Endothelial cell (in vitro differentiated cells): ENCODE data around the gene TMEM243. TPM values are rescaled to one million over a fixed set of nuclear protein-coding genes. Genes with fewer than 3 reads are reported as not detected.
"Not testable (repeated sequence)": the region's sequence is repeated elsewhere in the genome, so short reads cannot be mapped to it uniquely, and the experiment has no call there.

Experiments used
- DNase-seq: peaks from one replicate; pipeline ENCODE4 v3.0.0; 2021; ENCODE audit warnings: low spot score
- H3K27ac Mint-ChIP-seq: one replicate; pipeline ENCODE4 v1.8.0; 2021; ENCODE audit warnings: mixed read lengths, inconsistent platforms; ENCODE audit not compliant: unreplicated experiment
- H3K27me3 Mint-ChIP-seq: one replicate; pipeline ENCODE4 v1.8.0; 2021; ENCODE audit warnings: mild to moderate bottlenecking, moderate library complexity, mixed read lengths, inconsistent platforms; ENCODE audit not compliant: unreplicated experiment
- H3K36me3 Mint-ChIP-seq: one replicate; pipeline ENCODE4 v1.8.0; 2021; ENCODE audit warnings: mild to moderate bottlenecking, low read depth, mixed read lengths, inconsistent platforms; ENCODE audit not compliant: unreplicated experiment
- H3K4me1 Mint-ChIP-seq: one replicate; pipeline ENCODE4 v1.8.0; 2021; ENCODE audit warnings: mild to moderate bottlenecking, mixed read lengths, inconsistent platforms; ENCODE audit not compliant: unreplicated experiment
- H3K4me3 Mint-ChIP-seq: one replicate; pipeline ENCODE4 v1.8.0; 2021; ENCODE audit warnings: mild to moderate bottlenecking, mixed read lengths, inconsistent platforms; ENCODE audit not compliant: unreplicated experiment
- H3K9me3 Mint-ChIP-seq: one replicate; pipeline ENCODE4 v1.8.0; 2021; ENCODE audit warnings: mixed read lengths, inconsistent platforms; ENCODE audit not compliant: unreplicated experiment
- CTCF ChIP-seq: fragments of 200-600 bp; sonication (generic); IDR thresholded peaks from one replicate; pipeline ENCODE4 v1.5.0; 2021; ENCODE audit warnings: antibody characterized with exemption; ENCODE audit not compliant: unreplicated experiment
- total RNA-seq: library from RNA; stranded (reverse); fragmentation: NEBNext Ultra II Directional; extraction: Animal tissue kit (Norgen Biotek cat#: 25700); gene quantifications from one replicate; pipeline ENCODE4 v1.2.1, GENCODE V29; 2021; ENCODE audit not compliant: unreplicated experiment

Gene TMEM243
- total RNA-seq, 1 donor from 2014 or later = 44.9 TPM

GRCh38 chr7:87204933-87205332 lies 14.6 kb downstream of the TMEM243 start:
- Mint-ChIP-seq H3K4me3 (peak overlapping the region; percentile 76), H3K9me3 (peaks cover 28% of the 10 kb centered on the region), H3K4me1 (peaks cover 38% of the 10 kb centered on the region), H3K27me3 (peaks cover 18% of the 10 kb centered on the region), H3K27ac (no peak overlapping the region), H3K36me3 (peaks cover 75% of the 10 kb centered on the region)
- no peak for DNase-seq
- TF ChIP-seq CTCF = no peak

GRCh38 chr7:87203929-87204328 lies 15.6 kb downstream of the TMEM243 start:
- Mint-ChIP-seq H3K4me3 (peak overlapping the region; percentile 81), H3K9me3 (peaks cover 24% of the 10 kb centered on the region), H3K27me3 (peaks cover 14% of the 10 kb centered on the region), H3K36me3 (peaks cover 72% of the 10 kb centered on the region), H3K4me1 (peaks cover 44% of the 10 kb centered on the region)
- not testable (repeated sequence) for DNase-seq, H3K27ac Mint-ChIP-seq

GRCh38 chr7:87202705-87203104 lies 16.8 kb downstream of the TMEM243 start:
- H3K4me3 Mint-ChIP-seq = peak overlapping the region; percentile 37
- H3K27me3 Mint-ChIP-seq = peaks cover 10% of the 10 kb centered on the region
- H3K36me3 Mint-ChIP-seq = peaks cover 64% of the 10 kb centered on the region
- no peak for DNase-seq
- H3K27ac Mint-ChIP-seq = peak overlapping the region; percentile 93
- TF ChIP-seq CTCF = no peak
- peaks cover 24% of the 10 kb centered on the region for H3K9me3 Mint-ChIP-seq
- H3K4me1 Mint-ChIP-seq = peaks cover 45% of the 10 kb centered on the region

GRCh38 chr7:87202208-87202607 lies 17.3 kb downstream of the TMEM243 start:
- peak overlapping the region; percentile 59 for H3K4me3 Mint-ChIP-seq
- H3K27ac Mint-ChIP-seq = peak overlapping the region; percentile 93
- no peak for DNase-seq
- H3K36me3 Mint-ChIP-seq = peaks cover 65% of the 10 kb centered on the region
- peaks cover 24% of the 10 kb centered on the region for H3K9me3 Mint-ChIP-seq
- TF ChIP-seq CTCF = no peak
- peaks cover 10% of the 10 kb centered on the region for H3K27me3 Mint-ChIP-seq
- peaks cover 45% of the 10 kb centered on the region for H3K4me1 Mint-ChIP-seq

- peaks cover 9% of the 10 kb centered on the region for H3K9me3 Mint-ChIP-seq
- peaks cover 55% of the 10 kb centered on the region for H3K36me3 Mint-ChIP-seq
- peak overlapping the region; percentile 94 for H3K27ac Mint-ChIP-seq
- H3K27me3 Mint-ChIP-seq = peaks cover 4% of the 10 kb centered on the region
- peak overlapping the region; percentile 43 for H3K4me3 Mint-ChIP-seq
- H3K4me1 Mint-ChIP-seq = peaks cover 45% of the 10 kb centered on the region
- no peak for TF ChIP-seq CTCF
- DNase-seq = no peak
Observed at GRCh38 chr7:87199700-87200450, 19.7 kb downstream of the TMEM243 start.
